HUES48 (cell line): Measurements from ENCODE around the gene C1orf50.

Experiments used
- H3K27ac ChIP-seq: one replicate; pipeline ENCODE4 v1.7.0; 2013; ENCODE audit warnings: low read depth, low read length, inconsistent platforms
- H3K27me3 ChIP-seq: 2 replicates; pipeline ENCODE4 v1.6.1; 2013; ENCODE audit warnings: mild to moderate bottlenecking, low read length; ENCODE audit not compliant: control insufficient read depth, insufficient read depth
- H3K36me3 ChIP-seq: 2 replicates; pipeline ENCODE4 v1.6.1; 2013; ENCODE audit warnings: low read length; ENCODE audit not compliant: control insufficient read depth, insufficient read depth
- H3K4me1 ChIP-seq: 2 replicates; pipeline ENCODE4 v1.6.1; 2013; ENCODE audit warnings: mild to moderate bottlenecking, low read length; ENCODE audit not compliant: control insufficient read depth, insufficient read depth
- H3K4me3 ChIP-seq: 2 replicates; pipeline ENCODE4 v1.5.1; 2013; ENCODE audit warnings: mild to moderate bottlenecking, low read depth, low read length
- H3K9ac ChIP-seq: 2 replicates; pipeline ENCODE4 v1.6.1; 2013; ENCODE audit warnings: mild to moderate bottlenecking, low read depth, low read length, moderate library complexity
- H3K9me3 ChIP-seq: 2 replicates; pipeline ENCODE4 v1.6.1; 2013; ENCODE audit warnings: low read length; ENCODE audit not compliant: control insufficient read depth, insufficient read depth

The C1orf50 gene

GRCh38 chr1:42762269-42762668 lies 4.8 kb upstream of the C1orf50 start:
- H3K36me3 ChIP-seq, result peaks cover 37% of the 10 kb centered on the region
- H3K9ac ChIP-seq, result no peak overlapping the region

DNA sequence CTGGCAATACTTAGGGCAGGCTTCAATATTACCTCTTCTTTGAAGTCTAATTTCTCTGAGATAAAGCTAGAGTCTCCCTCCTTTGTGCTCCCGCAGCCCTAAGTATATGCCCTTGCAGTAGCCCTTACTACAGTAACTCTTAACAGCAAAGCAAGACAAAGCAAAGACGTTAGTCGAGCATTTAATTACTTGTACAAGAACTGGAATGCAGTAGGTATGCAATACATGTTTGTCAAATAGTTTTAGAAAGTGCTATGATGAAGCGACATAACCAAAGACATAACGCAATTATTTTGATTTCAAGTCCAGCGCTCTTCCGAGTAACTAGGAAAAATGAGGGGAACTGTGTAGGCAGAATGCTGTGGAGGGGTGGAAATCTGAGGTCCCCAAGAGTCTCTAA lies 1.8 kb upstream of the C1orf50 start:
- Histone ChIP-seq H3K27me3 (no peaks in the 10 kb centered on the region), H3K9me3 (no peaks in the 10 kb centered on the region), H3K27ac (no peak overlapping the region), H3K4me1 (peaks cover 15% of the 10 kb centered on the region; the same call in 1 of the 2 replicates), H3K9ac (peak overlapping the region; percentile 4; the same call in 1 of the 2 replicates), H3K4me3 (peak overlapping the region; percentile 88), H3K36me3 (peaks cover 16% of the 10 kb centered on the region; the same call in 1 of the 2 replicates)

More at GRCh38 chr1:42762269-42762668, 4.8 kb upstream of the C1orf50 start:
- Histone ChIP-seq H3K4me3 (no peak overlapping the region), H3K9me3 (no peaks in the 10 kb centered on the region), H3K27me3 (no peaks in the 10 kb centered on the region), H3K27ac (no peak overlapping the region), H3K4me1 (peaks cover 15% of the 10 kb centered on the region; the same call in 1 of the 2 replicates)

DNA sequence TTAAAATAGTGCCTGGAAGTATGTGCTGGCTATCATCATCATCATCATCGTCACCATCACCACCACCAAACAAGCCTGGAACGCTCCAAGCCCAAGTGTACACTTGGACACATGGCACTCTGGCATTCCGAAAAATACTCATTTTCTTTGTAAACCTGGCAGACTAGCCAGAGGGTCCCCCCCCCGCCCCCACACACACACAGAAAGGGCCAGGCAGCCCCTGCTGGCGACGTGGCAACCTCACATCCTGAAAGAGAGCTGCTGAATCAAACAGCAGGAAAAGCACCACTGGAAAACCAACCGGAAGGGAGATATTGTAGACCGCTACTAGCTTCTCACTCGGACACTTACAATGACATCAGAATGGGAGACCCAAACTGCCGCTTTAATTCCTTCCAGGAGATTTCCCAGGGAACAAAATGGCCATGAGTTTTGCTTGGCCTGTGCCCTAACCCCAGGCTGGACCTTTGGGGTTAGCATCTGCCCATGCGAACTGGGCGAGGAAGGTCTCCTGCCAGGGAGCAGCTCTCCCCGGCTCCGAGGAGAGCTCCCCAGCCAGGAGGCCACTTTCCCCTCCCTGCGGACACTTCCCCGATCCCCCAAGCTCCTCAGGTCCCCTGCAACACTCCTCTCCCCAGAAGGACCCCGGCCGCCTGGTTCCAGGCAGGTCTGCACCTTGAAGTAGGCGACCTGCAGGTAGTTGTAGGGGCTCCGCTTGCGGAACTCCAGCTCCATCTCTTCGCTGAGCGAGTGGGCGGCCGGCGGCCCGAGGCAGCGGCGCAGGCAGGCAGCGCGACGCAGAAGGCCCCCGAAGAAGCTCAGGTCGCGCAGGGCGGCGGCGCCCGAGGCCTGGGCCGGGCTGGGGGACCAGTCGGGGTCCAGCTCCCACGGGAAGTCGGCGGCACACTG lies 963 bp upstream of the C1orf50 start:
- peak overlapping the region; percentile 58 for H3K27ac ChIP-seq
- H3K4me1 ChIP-seq, result peaks cover 15% of the 10 kb centered on the region; the same call in 1 of the 2 replicates
- H3K27me3 ChIP-seq, result no peaks in the 10 kb centered on the region
- H3K9ac ChIP-seq, result peak overlapping the region; percentile 58
- H3K4me3 ChIP-seq, result peak overlapping the region; percentile 88
- peaks cover 14% of the 10 kb centered on the region; the same call in 1 of the 2 replicates for H3K36me3 ChIP-seq
- H3K9me3 ChIP-seq, result no peaks in the 10 kb centered on the region

DNA sequence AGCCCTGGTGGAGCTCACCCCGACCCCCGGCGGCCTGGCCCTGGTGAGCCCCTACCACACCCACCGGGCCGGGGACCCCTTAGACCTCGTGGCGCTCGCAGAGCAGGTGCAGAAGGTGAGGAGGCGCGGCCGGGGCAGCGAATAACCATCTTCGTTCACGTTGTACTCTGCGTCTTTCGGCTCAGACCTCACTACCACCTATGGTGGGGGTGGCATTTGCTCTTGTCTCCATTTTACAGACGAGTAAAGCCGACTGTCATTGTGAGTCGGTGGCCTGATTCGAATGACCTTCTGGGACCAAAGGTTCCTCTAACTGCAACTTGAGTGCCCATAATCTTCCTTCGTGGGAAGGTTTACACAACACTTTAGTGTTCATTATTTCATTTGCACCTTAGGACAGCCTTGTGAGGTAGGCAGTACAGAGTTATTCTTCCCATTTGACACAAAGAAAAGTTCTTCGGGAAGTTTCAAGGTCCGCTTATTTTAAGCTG lies 506 bp downstream of the C1orf50 start:
- Histone ChIP-seq H3K36me3 (no peaks in the 10 kb centered on the region), H3K9ac (peak overlapping the region; percentile 70), H3K4me3 (peak overlapping the region; percentile 88), H3K9me3 (no peaks in the 10 kb centered on the region), H3K4me1 (peaks cover 15% of the 10 kb centered on the region), H3K27me3 (no peaks in the 10 kb centered on the region), H3K27ac (peak overlapping the region; percentile 77)

- H3K9me3 ChIP-seq, result no peaks in the 10 kb centered on the region
- H3K27me3 ChIP-seq, result no peaks in the 10 kb centered on the region
- 0 out of 2 replicates have a peak overlapping the region, but pooled peaks have one; percentile 70 for H3K9ac ChIP-seq
- peaks cover 17% of the 10 kb centered on the region for H3K4me1 ChIP-seq
- H3K27ac ChIP-seq, result no peak overlapping the region
- H3K36me3 ChIP-seq, result no peaks in the 10 kb centered on the region; the same call in 1 of the 2 replicates
- peak overlapping the region; percentile 88 for H3K4me3 ChIP-seq
Measured at GRCh38 chr1:42768172-42768571, 1.1 kb downstream of the C1orf50 start.

GRCh38 chr1:42769811-42770210 lies 2.8 kb downstream of the C1orf50 start:
- peaks cover 10% of the 10 kb centered on the region for H3K36me3 ChIP-seq
- H3K9me3 ChIP-seq, result no peaks in the 10 kb centered on the region
- no peak overlapping the region for H3K4me3 ChIP-seq
- H3K27ac ChIP-seq, result no peak overlapping the region
- peaks cover 12% of the 10 kb centered on the region for H3K4me1 ChIP-seq
- H3K9ac ChIP-seq, result no peak overlapping the region
- H3K27me3 ChIP-seq, result no peaks in the 10 kb centered on the region

DNA sequence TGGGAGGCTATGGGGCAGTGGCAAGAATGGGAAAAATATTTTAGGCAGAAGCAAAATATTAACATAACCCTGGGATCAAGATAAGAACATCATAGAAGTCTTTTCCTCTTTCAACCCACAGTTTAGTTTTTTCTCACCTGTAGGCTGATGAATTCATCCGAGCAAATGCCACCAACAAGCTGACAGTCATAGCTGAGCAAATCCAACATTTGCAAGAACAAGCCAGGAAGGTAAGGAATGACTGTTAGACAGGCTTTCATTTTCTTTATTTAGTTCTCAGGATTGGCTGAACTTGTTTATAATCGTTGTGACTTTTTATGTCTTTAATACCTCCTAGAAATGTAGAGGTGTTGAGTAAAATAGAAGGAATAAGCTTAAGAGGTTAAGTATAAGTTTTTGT lies 6.4 kb downstream of the C1orf50 start:
- H3K9ac ChIP-seq, result no peak overlapping the region
- H3K4me1 ChIP-seq, result peaks cover 2% of the 10 kb centered on the region; the same call in 1 of the 2 replicates
- no peaks in the 10 kb centered on the region for H3K27me3 ChIP-seq
- H3K36me3 ChIP-seq, result peaks cover 44% of the 10 kb centered on the region
- no peak overlapping the region for H3K27ac ChIP-seq
- H3K4me3 ChIP-seq, result no peak overlapping the region
- no peaks in the 10 kb centered on the region for H3K9me3 ChIP-seq

DNA sequence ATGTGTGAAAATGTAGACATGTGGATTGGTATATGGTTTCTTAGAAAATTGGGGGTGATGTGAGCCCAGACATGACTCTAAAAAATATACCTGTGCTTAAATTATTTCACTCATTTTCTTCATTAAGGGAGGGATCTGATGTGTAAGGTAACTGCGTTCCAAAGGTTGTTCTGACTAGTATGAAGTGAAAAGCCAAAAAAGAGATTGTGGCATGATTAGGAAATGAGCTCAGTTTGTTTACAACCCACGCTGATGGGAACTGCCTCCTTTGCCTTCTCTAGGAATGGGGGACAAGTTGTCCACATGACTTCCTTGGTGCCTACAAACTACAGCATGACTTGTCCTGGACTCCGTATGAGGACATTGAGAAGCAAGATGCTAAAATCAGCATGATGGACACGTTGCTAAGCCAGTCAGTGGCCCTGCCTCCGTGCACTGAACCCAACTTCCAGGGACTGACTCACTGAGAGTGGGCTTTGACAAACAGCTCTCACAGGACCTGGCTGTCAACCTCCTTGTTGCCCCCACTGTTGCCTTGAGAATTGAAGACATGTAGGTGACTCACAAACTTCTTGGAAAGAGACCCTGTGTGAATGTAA lies 8.0 kb downstream of the C1orf50 start:
- Histone ChIP-seq H3K27ac (no peak overlapping the region), H3K36me3 (peaks cover 53% of the 10 kb centered on the region), H3K4me1 (peaks cover 2% of the 10 kb centered on the region; the same call in 1 of the 2 replicates), H3K9me3 (no peaks in the 10 kb centered on the region), H3K4me3 (no peak overlapping the region), H3K27me3 (no peaks in the 10 kb centered on the region), H3K9ac (no peak overlapping the region)

DNA sequence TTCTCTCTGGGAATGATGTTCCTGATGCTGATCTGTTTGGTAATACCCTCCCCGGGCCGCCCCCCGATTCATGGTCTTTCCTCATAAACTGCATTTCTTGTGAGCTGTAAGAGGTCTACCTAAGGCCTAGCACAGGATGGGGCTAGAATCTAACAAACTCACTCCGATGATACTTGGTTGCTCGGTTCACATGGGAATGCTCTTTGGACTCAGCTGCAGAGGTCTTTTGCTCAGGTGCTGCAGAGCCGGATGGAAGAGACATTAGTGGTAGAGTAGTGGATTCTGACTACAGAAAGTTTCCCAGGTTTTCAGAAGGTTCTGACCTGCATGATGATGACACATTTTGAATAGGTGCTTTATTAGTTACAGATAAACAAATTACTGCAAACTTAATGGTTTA lies 9.5 kb downstream of the C1orf50 start:
- H3K27me3 ChIP-seq, result no peaks in the 10 kb centered on the region
- no peak overlapping the region for H3K4me3 ChIP-seq
- H3K4me1 ChIP-seq, result peaks cover 2% of the 10 kb centered on the region; the same call in 1 of the 2 replicates
- peaks cover 65% of the 10 kb centered on the region for H3K36me3 ChIP-seq
- H3K27ac ChIP-seq, result no peak overlapping the region
- no peak overlapping the region for H3K9ac ChIP-seq
- H3K9me3 ChIP-seq, result no peaks in the 10 kb centered on the region

DNA sequence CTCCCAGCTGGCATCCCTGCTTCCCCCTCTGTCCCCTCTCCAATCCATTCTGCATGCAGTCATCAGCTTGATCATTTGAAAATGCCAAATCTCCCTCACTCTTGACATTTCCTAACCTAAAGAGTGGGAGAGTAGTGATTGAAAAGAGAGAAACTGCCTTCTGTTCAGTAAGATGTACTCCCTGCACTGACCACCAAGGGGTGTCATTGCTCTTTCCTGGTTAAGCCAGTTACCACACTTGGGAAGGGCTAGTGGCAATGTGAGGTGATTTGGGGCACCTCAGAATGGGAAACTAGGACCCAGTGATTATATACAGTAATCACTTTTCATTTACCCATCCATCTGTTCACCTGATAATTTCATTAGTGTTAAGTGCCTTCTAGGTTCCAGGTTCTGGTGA lies 10.8 kb downstream of the C1orf50 start:
- H3K4me1 ChIP-seq, result no peaks in the 10 kb centered on the region; the same call in 1 of the 2 replicates
- H3K9me3 ChIP-seq, result no peaks in the 10 kb centered on the region
- H3K27me3 ChIP-seq, result no peaks in the 10 kb centered on the region
- no peak overlapping the region for H3K4me3 ChIP-seq
- peaks cover 76% of the 10 kb centered on the region for H3K36me3 ChIP-seq
- H3K9ac ChIP-seq, result no peak overlapping the region
- no peak overlapping the region for H3K27ac ChIP-seq

GRCh38 chr1:42779725-42780124 lies 12.7 kb downstream of the C1orf50 start:
- H3K9me3 ChIP-seq, result no peaks in the 10 kb centered on the region
- H3K36me3 ChIP-seq, result peaks cover 70% of the 10 kb centered on the region
- H3K4me3 ChIP-seq, result no peak overlapping the region
- no peak overlapping the region for H3K27ac ChIP-seq
- H3K4me1 ChIP-seq, result no peaks in the 10 kb centered on the region
- no peak overlapping the region for H3K9ac ChIP-seq
- no peaks in the 10 kb centered on the region for H3K27me3 ChIP-seq
